Transverse colon (tissue), 4 donors: ENCODE results near the gene EDC4. TPM values are rescaled to one million over a fixed set of nuclear protein-coding genes. Genes with fewer than 3 reads are reported as not detected.

ENCODE experiments used
- DNase-seq: peaks from one replicate; pipeline ENCODE4 v3.0.0-alpha.2; 2019
- H3K27ac ChIP-seq, 4 donors: fragments of 200-600 bp; sonication (generic); 2 replicates each; pipeline ENCODE4 v1.5.1; 2016 to 2018; ENCODE audit warnings: inconsistent platforms in 4 of 4
- H3K27me3 ChIP-seq: fragments of 200-600 bp; sonication (generic); 2 replicates; pipeline ENCODE4 v1.5.1; 2017; ENCODE audit warnings: inconsistent platforms
- H3K36me3 ChIP-seq, 4 donors: fragments of 200-600 bp; sonication (generic); 2 replicates each; pipeline ENCODE4 v1.5.1; 2017 to 2019; ENCODE audit warnings: inconsistent platforms in 4 of 4
- H3K4me1 ChIP-seq, 4 donors: fragments of 200-600 bp; sonication (generic); 2 replicates each; pipeline ENCODE4 v1.5.1; 2017 to 2020; ENCODE audit warnings: inconsistent platforms in 4 of 4
- H3K4me3 ChIP-seq, 4 donors: fragments of 200-600 bp; sonication (generic); 1 replicate in 1 of 4; 2 replicates in 3 of 4; pipeline versions ENCODE4 v1.5.1 to v1.6.1; 2017 to 2019; ENCODE audit warnings: inconsistent platforms in 4 of 4
- H3K9me3 ChIP-seq, 2 donors: fragments of 200-600 bp; sonication (generic); 2 replicates each; pipeline ENCODE4 v1.5.1; 2017 to 2019; ENCODE audit warnings: inconsistent platforms in 2 of 2
- CTCF ChIP-seq, 5 experiments: fragments of 200-600 bp in 3 of 5; fragments of 450-650 bp in 2 of 5; sonication (generic) in 3 of 5; IDR thresholded peaks; 1 replicate in 2 of 5; 2 replicates in 3 of 5; pipeline ENCODE4 v1.5.1; 2016 to 2017; ENCODE audit warnings: antibody characterized with exemption in 5 of 5, inconsistent platforms in 3 of 5, mild to moderate bottlenecking in 2 of 5, moderate library complexity in 1 of 5
- EP300 ChIP-seq: sonication (generic); formaldehyde crosslinking; IDR thresholded peaks from one replicate; pipeline ENCODE4 v1.6.1; 2017; ENCODE audit warnings: antibody characterized with exemption, low read depth
- POLR2A ChIP-seq: fragments of 450-650 bp; IDR thresholded peaks from one replicate; pipeline ENCODE4 v1.6.1; 2016; ENCODE audit warnings: antibody characterized with exemption, mild to moderate bottlenecking, moderate library complexity
- POLR2AphosphoS5 ChIP-seq, 3 donors: sonication (generic); formaldehyde crosslinking; IDR thresholded peaks; one replicate each; pipeline ENCODE4 v1.6.1; 2016; ENCODE audit warnings: antibody characterized with exemption in 3 of 3
- WGBS, 2 donors: methylation state at CpG; one replicate each; pipeline ENCODE4 v1.1.5; 2018; ENCODE audit warnings: low coverage in 1 of 2; 5-methylcytosine and 5-hydroxymethylcytosine counted together
- in situ Hi-C, 4 donors: fragments of 200-750 bp; cut with MboI; loops; one replicate each; pipeline versions ENCODE4 v1.15.0 to v1.15.1; 2017; ENCODE audit warnings: low sequenced_read_pairs in 3 of 4, low pct_ligation_motif_present in 1 of 4, low pct_unique_long_range_greater_than_20kb in 1 of 4
- intact Hi-C: fragments of 100-400 bp; cut with DNase I; formaldehyde crosslinking; loops from one replicate; pipeline ENCODE4 v1.15.1; 2023; ENCODE audit warnings: low total_unique reads
- total RNA-seq, 4 donors: library from RNA; depleted of rRNA; stranded (reverse); fragments of >200 nt; gene quantifications; one replicate each; pipeline ENCODE4 v1.1.0, GENCODE V29; 2016

Gene EDC4
- total RNA-seq, 4 donors from 2014 or later, result 76.4 to 162 (median 105) TPM

- H3K4me1 ChIP-seq, result peaks cover 0 to 11% (median 1%) of the 10 kb centered on the region in 4 donors
- H3K4me3 ChIP-seq, result no peak overlapping the region
- TF ChIP-seq EP300, result no peak
- TF ChIP-seq CTCF (IDR thresholded peaks at IDR 0.05), result no peak
- TF ChIP-seq POLR2AphosphoS5 (IDR thresholded peaks at IDR 0.05), result no peak
- TF ChIP-seq POLR2A, result no peak
- intact Hi-C loops, result no loop called here
- DNase-seq, result peak; percentile 43
- H3K36me3 ChIP-seq, result peaks cover 0 to 41% (median 16%) of the 10 kb centered on the region in 4 donors
- H3K27ac ChIP-seq, result peak overlapping the region in 3 of 4 donors; percentile 36 to 50 (median 40)
- in situ Hi-C loops, result no loop called here
- H3K27me3 ChIP-seq, result no peaks in the 10 kb centered on the region
- WGBS, 2 donors, result 65% methylated on average over 6 of the region's 6 CpGs; no CpG with 5 or more reads in 1 of the 2 donors
- no peaks in the 10 kb centered on the region for H3K9me3 ChIP-seq
These were observed 10.5 kb downstream of the EDC4 start for GRCh38 chr16:67883146-67883871.

GRCh38 chr16:67883872-67884261 lies 11.0 kb downstream of the EDC4 start:
- peak overlapping the region in 3 of 4 donors; percentile 11 to 53 (median 40) for H3K27ac ChIP-seq
- no peaks in the 10 kb centered on the region for H3K27me3 ChIP-seq
- H3K4me3 ChIP-seq, result no peak overlapping the region
- peaks cover 0 to 11% (median 1%) of the 10 kb centered on the region in 4 donors for H3K4me1 ChIP-seq
- in situ Hi-C loops (no loop called here), intact Hi-C loops (no loop called here)
- peaks cover 0 to 36% (median 13%) of the 10 kb centered on the region in 4 donors for H3K36me3 ChIP-seq
- peak; percentile 72 for DNase-seq
- H3K9me3 ChIP-seq, result no peaks in the 10 kb centered on the region
- WGBS, 2 donors, result 60% methylated on average over 10 of the region's 11 CpGs; no CpG with 5 or more reads in 1 of the 2 donors
- no peak for TF ChIP-seq EP300
- peak; percentile 84 to 93 (median 87) for TF ChIP-seq CTCF (IDR thresholded peaks at IDR 0.05)

DNA sequence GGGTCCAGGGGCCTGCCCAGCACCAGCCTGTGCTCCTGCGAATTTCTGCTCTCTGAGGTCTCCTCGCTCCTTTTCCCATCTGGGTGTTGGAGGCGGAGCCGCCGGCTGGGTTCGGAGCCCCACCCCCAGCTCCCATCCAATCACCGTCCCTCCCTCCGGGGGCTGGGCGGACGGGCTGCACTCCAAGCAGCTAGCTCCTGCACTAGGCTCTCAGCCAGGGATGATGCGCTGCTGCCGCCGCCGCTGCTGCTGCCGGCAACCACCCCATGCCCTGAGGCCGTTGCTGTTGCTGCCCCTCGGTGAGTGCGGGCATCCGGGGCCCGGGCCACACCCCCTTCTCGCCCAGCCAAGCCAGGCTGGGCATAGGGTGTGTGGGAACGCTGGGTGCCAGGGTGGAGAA lies 11.8 kb downstream of the EDC4 start, which contains the start of gene NRN1L:
Gene NRN1L (plus strand): TSS at position 202 of the 400 bp plus-strand sequence. CDS start 19 bp downstream, at position 221.
- in situ Hi-C loops (no loop called here), intact Hi-C loops (no loop called here)
- 59 to 100% methylated on average over 1 to 10 of the region's 22 CpGs for WGBS, 2 donors
- DNase-seq, result peak; percentile 83
- no peak for TF ChIP-seq EP300
- no peak for TF ChIP-seq CTCF (IDR thresholded peaks at IDR 0.05)
- TF ChIP-seq POLR2A, result no peak
- TF ChIP-seq POLR2AphosphoS5 (IDR thresholded peaks at IDR 0.05), result peak in 2 of 3 donors; percentile 28 to 31
- Histone ChIP-seq H3K4me3 (no peak within 1 kb of the TSS), H3K9me3 (no peaks in the 10 kb centered on the region), H3K4me1 (peaks cover 0 to 11% (median 1%) of the 10 kb centered on the region in 4 donors), H3K27ac (peak within 1 kb of the TSS in 3 of 4 donors; percentile 11 to 53 (median 40)), H3K36me3 (peaks cover 0 to 27% (median 9%) of the 10 kb centered on the region in 4 donors), H3K27me3 (no peaks in the 10 kb centered on the region)

- TF ChIP-seq POLR2A (no peak), CTCF (IDR thresholded peaks at IDR 0.05) (no peak), EP300 (no peak), POLR2AphosphoS5 (IDR thresholded peaks at IDR 0.05) (no peak)
- Histone ChIP-seq H3K36me3 (peaks cover 0 to 19% (median 7%) of the 10 kb centered on the region in 4 donors), H3K4me3 (no peak overlapping the region), H3K9me3 (no peaks in the 10 kb centered on the region), H3K4me1 (peaks cover 0 to 11% (median 1%) of the 10 kb centered on the region in 4 donors), H3K27ac (peak overlapping the region in 1 of 4 donors; percentile 8), H3K27me3 (no peaks in the 10 kb centered on the region)
- in situ Hi-C loops, result no loop called here
- 96% methylated on average over 12 of the region's 12 CpGs; no CpG with 5 or more reads in 1 of the 2 donors for WGBS, 2 donors
- intact Hi-C loops, result no loop called here
- no peak for DNase-seq
These were observed 12.7 kb downstream of the EDC4 start for GRCh38 chr16:67885545-67885944.
